WERI-Rb-1 (cell line): Measurements from ENCODE around the gene LHX4.

Source experiments
- DNase-seq: peaks from one replicate; pipeline ENCODE4 v3.0.0-alpha.2; 2020
- H3K27ac ChIP-seq: fragments of 250-450 bp; sonication (Bioruptor Pico); 2 replicates; pipeline ENCODE4 v1.5.1; 2020; ENCODE audit warnings: mild to moderate bottlenecking, moderate library complexity
- H3K27me3 ChIP-seq: fragments of 250-450 bp; sonication (Bioruptor Pico); 2 replicates; pipeline ENCODE4 v1.5.1; 2021; ENCODE audit warnings: mild to moderate bottlenecking, low read depth, moderate library complexity; ENCODE audit not compliant: insufficient read depth, severe bottlenecking
- H3K36me3 ChIP-seq: fragments of 250-450 bp; sonication (Bioruptor Pico); 2 replicates; pipeline ENCODE4 v1.5.1; 2020; ENCODE audit warnings: mild to moderate bottlenecking, moderate library complexity
- H3K4me3 ChIP-seq: 2 replicates; pipeline ENCODE4 v1.5.1; 2011; ENCODE audit warnings: low read depth, mild to moderate bottlenecking, control low read depth, low read length
- H3K9me3 ChIP-seq: fragments of 250-450 bp; sonication (Bioruptor Pico); 2 replicates; pipeline ENCODE4 v1.5.1; 2021; ENCODE audit warnings: mild to moderate bottlenecking, moderate library complexity; ENCODE audit not compliant: severe bottlenecking
- TF ChIP-seq, protein P1 (sequence below): IDR thresholded peaks from 2 replicates; pipeline ENCODE4 v1.5.1; 2011; ENCODE audit warnings: low read depth, mild to moderate bottlenecking, control low read depth, inconsistent platforms, low read length

The LHX4 gene

DNA sequence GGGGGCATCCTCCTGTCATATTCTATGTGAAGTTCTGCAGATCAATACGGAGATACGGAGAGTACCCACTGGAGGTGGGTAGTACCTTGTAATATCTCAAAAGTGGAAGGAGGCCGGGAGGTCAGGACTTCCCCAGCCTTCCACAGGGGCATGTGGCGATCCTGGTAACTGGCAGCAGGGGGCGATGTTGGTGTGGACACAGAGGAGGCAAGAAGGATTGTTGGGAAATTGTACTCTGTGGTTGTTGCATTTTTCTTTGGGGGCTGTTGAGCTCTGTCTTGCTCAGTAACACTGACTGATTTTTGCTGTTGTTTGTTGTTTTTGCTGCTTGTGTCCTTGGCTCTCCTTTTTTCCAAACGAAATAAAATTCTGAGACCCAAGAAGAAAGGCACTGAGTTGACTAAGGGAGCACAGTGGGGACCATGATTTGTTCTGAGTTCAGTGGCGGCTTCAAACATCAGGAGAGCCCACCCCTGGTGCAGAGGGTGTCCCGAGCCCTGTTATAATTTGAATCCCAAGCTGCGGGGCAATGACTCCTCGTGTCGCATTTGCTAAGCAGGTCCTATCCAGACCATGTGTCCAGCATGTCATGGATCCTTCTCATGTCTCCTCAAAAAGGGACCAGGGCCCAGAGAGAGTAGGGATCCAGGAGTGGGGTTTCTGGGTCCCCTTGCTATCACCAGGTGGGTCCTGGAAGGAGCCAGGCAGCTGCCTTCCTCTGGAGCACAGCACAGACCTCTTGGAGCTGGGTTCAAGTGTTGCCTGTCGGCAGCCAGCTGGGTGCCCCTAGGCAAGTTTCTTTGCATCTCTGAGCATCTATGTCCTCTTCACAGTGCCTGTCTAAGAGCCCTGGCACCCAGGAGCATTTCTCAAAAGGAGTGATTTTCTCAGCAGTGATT is 22.8 kb downstream of the LHX4 start:
- TF ChIP-seq, protein P1, sequence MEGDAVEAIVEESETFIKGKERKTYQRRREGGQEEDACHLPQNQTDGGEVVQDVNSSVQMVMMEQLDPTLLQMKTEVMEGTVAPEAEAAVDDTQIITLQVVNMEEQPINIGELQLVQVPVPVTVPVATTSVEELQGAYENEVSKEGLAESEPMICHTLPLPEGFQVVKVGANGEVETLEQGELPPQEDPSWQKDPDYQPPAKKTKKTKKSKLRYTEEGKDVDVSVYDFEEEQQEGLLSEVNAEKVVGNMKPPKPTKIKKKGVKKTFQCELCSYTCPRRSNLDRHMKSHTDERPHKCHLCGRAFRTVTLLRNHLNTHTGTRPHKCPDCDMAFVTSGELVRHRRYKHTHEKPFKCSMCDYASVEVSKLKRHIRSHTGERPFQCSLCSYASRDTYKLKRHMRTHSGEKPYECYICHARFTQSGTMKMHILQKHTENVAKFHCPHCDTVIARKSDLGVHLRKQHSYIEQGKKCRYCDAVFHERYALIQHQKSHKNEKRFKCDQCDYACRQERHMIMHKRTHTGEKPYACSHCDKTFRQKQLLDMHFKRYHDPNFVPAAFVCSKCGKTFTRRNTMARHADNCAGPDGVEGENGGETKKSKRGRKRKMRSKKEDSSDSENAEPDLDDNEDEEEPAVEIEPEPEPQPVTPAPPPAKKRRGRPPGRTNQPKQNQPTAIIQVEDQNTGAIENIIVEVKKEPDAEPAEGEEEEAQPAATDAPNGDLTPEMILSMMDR = peak; percentile 96
- DNase-seq = peak; percentile 95
- H3K36me3 ChIP-seq = no peaks in the 10 kb centered on the region
- no peak overlapping the region for H3K4me3 ChIP-seq
- H3K27ac ChIP-seq = peak overlapping the region; percentile 95
- H3K9me3 ChIP-seq = no peaks in the 10 kb centered on the region
- H3K27me3 ChIP-seq = no peaks in the 10 kb centered on the region

DNA sequence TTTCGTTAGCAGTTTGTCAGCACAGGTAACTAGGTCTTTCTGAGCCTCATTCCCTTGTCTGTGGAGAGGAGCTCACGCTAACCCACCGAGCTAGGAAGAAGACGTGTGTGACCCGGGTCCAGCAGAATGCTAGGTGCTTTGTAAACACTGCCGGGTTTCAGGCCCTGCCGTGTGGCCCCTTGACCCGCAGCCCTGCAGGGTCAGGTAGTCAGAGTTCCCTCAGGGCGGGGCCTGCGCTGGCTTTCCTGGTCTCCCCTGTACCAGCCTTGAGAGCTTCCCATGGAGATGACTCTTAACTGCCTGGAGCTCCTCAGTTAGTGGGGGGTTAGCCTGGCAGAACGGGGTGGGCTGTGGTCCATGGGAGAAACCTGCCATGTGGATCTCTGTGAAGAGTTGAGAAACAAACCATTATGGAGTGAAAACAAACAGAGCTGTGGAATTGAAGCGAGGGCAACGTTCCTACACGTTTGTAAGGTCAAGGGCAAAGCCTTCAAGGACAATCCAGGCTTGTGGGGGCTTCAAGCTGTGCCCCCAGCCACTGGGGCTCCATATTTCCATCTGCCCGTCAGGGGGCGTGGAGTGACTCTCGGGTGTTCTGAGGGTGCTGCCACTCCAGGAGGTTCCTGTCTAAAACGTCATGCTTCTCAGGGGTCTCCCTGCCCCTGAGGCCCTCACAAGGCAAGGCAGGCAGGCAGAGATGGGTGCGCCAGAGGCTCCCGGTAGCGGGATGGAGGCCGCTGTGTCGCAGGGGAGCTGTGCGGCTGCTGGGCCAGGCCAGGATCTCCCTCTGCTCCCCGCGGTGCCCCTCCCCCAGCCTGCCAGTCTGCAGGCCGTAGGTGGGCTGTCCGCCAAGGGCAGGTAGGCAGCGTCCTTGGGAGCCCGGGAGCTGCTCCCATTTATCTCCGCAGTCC is 23.8 kb downstream of the LHX4 start:
- TF ChIP-seq, protein P1 = no peak
- no peak overlapping the region for H3K4me3 ChIP-seq
- no peaks in the 10 kb centered on the region for H3K36me3 ChIP-seq
- no peaks in the 10 kb centered on the region for H3K27me3 ChIP-seq
- no peaks in the 10 kb centered on the region for H3K9me3 ChIP-seq
- H3K27ac ChIP-seq = peak overlapping the region; percentile 95
- DNase-seq = no peak

DNA sequence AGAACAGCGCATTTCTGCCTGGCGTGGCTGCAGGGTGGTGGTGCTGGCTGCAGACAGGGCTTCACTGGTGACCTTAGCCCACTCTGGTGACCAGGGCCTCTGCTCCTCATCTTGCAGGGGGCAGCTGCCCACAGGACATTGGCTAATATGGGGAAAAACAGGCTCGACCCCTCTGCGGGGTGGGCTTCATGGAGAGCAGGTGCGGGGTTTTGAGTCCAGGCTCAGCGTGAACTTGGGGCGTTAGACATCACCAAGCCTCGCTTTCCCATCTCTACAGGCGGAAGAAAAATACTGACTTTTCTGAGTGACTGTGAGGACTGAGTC is 24.4 kb downstream of the LHX4 start:
- H3K27me3 ChIP-seq = no peaks in the 10 kb centered on the region
- H3K36me3 ChIP-seq = no peaks in the 10 kb centered on the region
- H3K9me3 ChIP-seq = no peaks in the 10 kb centered on the region
- TF ChIP-seq, protein P1 = no peak
- DNase-seq = no peak
- H3K4me3 ChIP-seq = no peak overlapping the region
- peak overlapping the region; percentile 95 for H3K27ac ChIP-seq

DNA sequence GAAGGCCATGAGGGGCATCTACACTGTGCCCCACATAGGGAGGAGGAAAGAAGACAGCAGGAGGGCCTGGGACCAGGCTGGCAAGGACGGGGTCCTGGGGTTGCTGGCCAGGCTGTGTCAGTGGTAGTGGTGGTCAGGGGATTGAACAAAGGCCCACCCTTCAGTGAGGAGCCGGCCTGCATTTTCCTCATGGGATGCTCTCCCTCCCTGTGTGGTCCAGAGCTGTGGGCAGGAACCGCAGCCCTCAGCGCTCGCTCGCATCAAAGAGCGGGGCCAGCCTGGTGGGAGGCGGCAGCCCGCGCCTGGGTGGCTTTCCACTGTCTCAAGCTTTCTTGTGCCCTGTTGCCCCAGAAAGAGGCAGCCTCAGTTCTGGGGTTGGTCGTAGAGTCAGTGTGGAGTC is 24.8 kb downstream of the LHX4 start:
- Histone ChIP-seq H3K27ac (peak overlapping the region; percentile 95), H3K36me3 (no peaks in the 10 kb centered on the region), H3K4me3 (no peak overlapping the region), H3K27me3 (no peaks in the 10 kb centered on the region), H3K9me3 (no peaks in the 10 kb centered on the region)
- DNase-seq = no peak
- TF ChIP-seq, protein P1 = no peak

DNA sequence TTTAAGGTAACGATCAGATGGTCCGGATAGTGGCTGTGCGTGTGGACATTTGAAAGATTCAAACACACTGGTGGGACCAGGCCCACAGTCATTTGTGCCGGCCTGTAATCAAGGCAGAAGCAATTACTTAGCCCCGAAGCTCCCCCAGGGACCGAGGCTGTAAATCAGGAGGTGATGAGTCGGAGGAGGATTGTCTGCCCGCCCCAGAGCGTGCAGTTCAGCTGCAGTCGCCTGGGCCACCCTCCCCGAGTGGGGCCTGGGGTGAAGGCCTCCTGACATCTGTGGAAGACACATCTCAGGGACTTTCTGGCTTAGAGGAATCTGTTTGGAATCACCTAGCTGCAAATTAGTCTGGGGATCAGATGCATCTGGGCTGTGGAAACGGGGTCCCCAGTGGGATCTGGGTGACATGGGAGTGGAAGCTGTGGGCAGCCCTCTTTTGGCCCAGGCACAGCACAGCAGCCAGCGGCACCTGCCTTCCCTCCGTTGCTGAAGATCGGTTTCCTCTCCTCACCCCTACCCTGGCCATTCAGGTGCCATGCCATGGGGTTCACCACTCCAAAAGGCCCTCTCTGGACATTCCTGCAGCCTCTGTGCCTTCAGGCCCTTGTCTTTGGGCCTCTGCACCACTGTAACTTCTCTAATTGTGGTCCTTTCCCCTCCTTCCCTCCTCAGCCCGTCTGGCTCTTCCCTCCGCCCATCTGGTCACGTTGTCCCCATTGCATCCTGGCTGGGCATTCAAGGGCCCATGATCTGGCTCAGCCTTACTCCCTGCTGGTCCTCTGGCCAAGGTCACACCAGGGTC is 25.7 kb downstream of the LHX4 start:
- H3K27me3 ChIP-seq = no peaks in the 10 kb centered on the region

More for the DNA sequence above, 25.7 kb downstream of the LHX4 start:
- DNase-seq = peak; percentile 96
- Histone ChIP-seq H3K9me3 (no peaks in the 10 kb centered on the region), H3K27ac (peak overlapping the region; percentile 95), H3K4me3 (no peak overlapping the region), H3K36me3 (no peaks in the 10 kb centered on the region)
- TF ChIP-seq, protein P1 = no peak
